ENCODE measurements around the gene NINJ1. TPM values are rescaled to one million over a fixed set of nuclear protein-coding genes. Genes with fewer than 3 reads are reported as not detected.

NINJ1 gene
- polyA plus RNA-seq, 1 of the 3 experiments (the other 2 are of a cell fraction), result 31.7 TPM

GRCh38 chr9:93126151-93126781 is 7.8 kb downstream of the NINJ1 start:
- Histone ChIP-seq H3K79me2 (ENCODE audit: insufficient read depth) (0 out of 2 replicates have a peak, but pooled peaks cover 4% of the 10 kb centered on the region), H3K4me2 (no peak overlapping the region), H3K27ac (ENCODE audit: low read depth in 2 of 2, low read length in 1 of 2) (no peak overlapping the region; a peak in 1 of 4 replicates), H4K20me1 (ENCODE audit: insufficient read depth) (0 out of 2 replicates have a peak, but pooled peaks cover 7% of the 10 kb centered on the region), H3K4me1 (ENCODE audit: control insufficient read depth in 1 of 2, insufficient read depth in 2 of 2, low read depth in 1 of 2, low read length in 1 of 2) (peaks cover 0 to 45% of the 10 kb centered on the region in 2 experiments; a peak in 1 of 4 replicates), H3K36me3 (replicated peaks in 1 of 2; ENCODE audit: control insufficient read depth in 1 of 2, insufficient read depth in 2 of 2, low read length in 1 of 2) (peaks cover 0 to 9% of the 10 kb centered on the region in 2 experiments), H3K9me3 (no peaks in the 10 kb centered on the region), H3K9ac (no peak overlapping the region), H3K27me3 (ENCODE audit: insufficient read depth) (no peaks in the 10 kb centered on the region), H3F3A (replicated peaks; ENCODE audit: insufficient read depth) (no peaks in the 10 kb centered on the region), H3K9me2 (no peaks in the 10 kb centered on the region), H2AFZ (ENCODE audit: low read depth) (no peak overlapping the region), H3K4me3 (ENCODE audit: low read depth in 2 of 2, low read length in 1 of 2) (no peak overlapping the region)
- WGBS (ENCODE audit: low lambda C conversion rate), result 94% methylated on average over 22 of the region's 23 CpGs
- DNase-seq, result peak; percentile 41
- ChIA-PET CTCF (interaction anchor here (2.3 to 5.2 kb wide), 2 partner anchors 17 to 123 kb away, joined by 5 to 31 read pairs; no protein-coding TSS in a partner anchor), POLR2A (no interaction called here)
- TF ChIP-seq POLR2AphosphoS5 (IDR thresholded peaks at IDR 0.05; ENCODE audit: low read depth, low read length) (no peak), ZBTB33 (IDR thresholded peaks at IDR 0.05; ENCODE audit: borderline replicate concordance, low read depth) (no peak), NFIC (IDR thresholded peaks at IDR 0.05; ENCODE audit: borderline replicate concordance) (no peak), TEAD4 (IDR thresholded peaks at IDR 0.05; ENCODE audit: borderline replicate concordance, insufficient read depth) (no peak), RCOR1 (IDR thresholded peaks at IDR 0.05; ENCODE audit: low read length) (no peak), GATA2 (CRISPR knock-in tag; IDR thresholded peaks at IDR 0.05) (no peak)

GRCh38 chr9:93125331-93125894 is 8.6 kb downstream of the NINJ1 start:
- Histone ChIP-seq H3K4me3 (ENCODE audit: low read depth in 2 of 2, low read length in 1 of 2) (no peak overlapping the region), H3F3A (replicated peaks; ENCODE audit: insufficient read depth) (no peaks in the 10 kb centered on the region), H3K4me1 (ENCODE audit: control insufficient read depth in 1 of 2, insufficient read depth in 2 of 2, low read depth in 1 of 2, low read length in 1 of 2) (peaks cover 0 to 39% of the 10 kb centered on the region in 2 experiments; a peak in 1 of 4 replicates), H4K20me1 (ENCODE audit: insufficient read depth) (0 out of 2 replicates have a peak, but pooled peaks cover 7% of the 10 kb centered on the region), H3K9me3 (no peaks in the 10 kb centered on the region), H2AFZ (ENCODE audit: low read depth) (no peak overlapping the region), H3K9ac (no peak overlapping the region), H3K4me2 (no peak overlapping the region), H3K79me2 (ENCODE audit: insufficient read depth) (0 out of 2 replicates have a peak, but pooled peaks cover 2% of the 10 kb centered on the region), H3K9me2 (no peaks in the 10 kb centered on the region), H3K27me3 (ENCODE audit: insufficient read depth) (no peaks in the 10 kb centered on the region), H3K36me3 (replicated peaks in 1 of 2; ENCODE audit: control insufficient read depth in 1 of 2, insufficient read depth in 2 of 2, low read length in 1 of 2) (peaks cover 0 to 7% of the 10 kb centered on the region in 2 experiments), H3K27ac (ENCODE audit: low read depth in 2 of 2, low read length in 1 of 2) (no peak overlapping the region)
- WGBS (ENCODE audit: low lambda C conversion rate), result 92% methylated on average over 8 of the region's 10 CpGs
- ChIA-PET CTCF (interaction anchor here (2.3 to 5.2 kb wide), 2 partner anchors 16 to 122 kb away, joined by 5 to 31 read pairs; no protein-coding TSS in a partner anchor), POLR2A (no interaction called here)
- DNase-seq, result no peak
- TF ChIP-seq ZBTB33 (IDR thresholded peaks at IDR 0.05; ENCODE audit: borderline replicate concordance, low read depth), result no peak
- no peak for TF ChIP-seq PBX3 (IDR thresholded peaks at IDR 0.05)
- no peak for TF ChIP-seq CHD2 (IDR thresholded peaks at IDR 0.05; ENCODE audit: low read length, partially characterized antibody)
- TF ChIP-seq USF1 (IDR thresholded peaks at IDR 0.05; ENCODE audit: borderline replicate concordance, low read depth), result no peak
- no peak for TF ChIP-seq MEF2A (IDR thresholded peaks at IDR 0.05; ENCODE audit: borderline replicate concordance, low read depth)
- no peak for TF ChIP-seq RXRA (IDR thresholded peaks at IDR 0.05; ENCODE audit: borderline replicate concordance, low read depth)
- TF ChIP-seq RCOR1 (IDR thresholded peaks at IDR 0.05; ENCODE audit: low read length), result no peak
- TF ChIP-seq GABPA (IDR thresholded peaks at IDR 0.05; ENCODE audit: low read depth), result no peak
- TF ChIP-seq TCF12 (IDR thresholded peaks at IDR 0.05), result no peak
- TF ChIP-seq FOXJ3 (CRISPR knock-in tag; IDR thresholded peaks at IDR 0.05), result no peak
- no peak for TF ChIP-seq RFX5 (IDR thresholded peaks at IDR 0.05; ENCODE audit: low read length)
- TF ChIP-seq IRF3 (IDR thresholded peaks at IDR 0.05; ENCODE audit: low read depth, low read length), result no peak
- no peak for TF ChIP-seq SMC3 (IDR thresholded peaks at IDR 0.05; ENCODE audit: low read depth, low read length)
- no peak for TF ChIP-seq FOXM1 (IDR thresholded peaks at IDR 0.05; ENCODE audit: low read depth)
- TF ChIP-seq NFIC (IDR thresholded peaks at IDR 0.05; ENCODE audit: borderline replicate concordance), result no peak

All from SK-N-SH (cell line).